IMR-90 (cell line): Measurements from ENCODE around the gene URI1. TPM values are rescaled to one million over a fixed set of nuclear protein-coding genes. Genes with fewer than 3 reads are reported as not detected.
A peak's percentile ranks its signal among the peaks of the same experiment; 100 is the strongest.

Source experiments
- ATAC-seq: fragments of 200-7000 bp; cut with Tn5 transposase; 2 replicates; pipeline ENCODE4 v1.9.1; 2020; ENCODE audit warnings: low read depth, mild to moderate bottlenecking, moderate library complexity
- BruUV-seq: library from RNA; stranded (reverse); fragments of 400-500 nt; replicated peaks from 2 replicates; lab custom pipeline; 2021; lab: Mats Ljungman, UMichigan
- CTCF ChIA-PET: fragments of 300-600 bp; formaldehyde crosslinking; extraction: SDS; loops from one replicate; lab custom pipeline; 2021; ENCODE audit warnings: antibody characterized with exemption; lab: Yijun Ruan, JAX
- POLR2A ChIA-PET: fragments of 300-600 bp; sonication (Branson Sonifier 250); formaldehyde crosslinking; loops from one replicate; lab custom pipeline; 2022; ENCODE audit warnings: antibody characterized with exemption; ENCODE audit not compliant: unreplicated experiment; lab: Charles Lee
- DNase-seq: peaks from one replicate; pipeline ENCODE4 v3.0.0; 2013
- H2AFZ ChIP-seq: replicated peaks from 2 replicates; pipeline ENCODE3; 2013; ENCODE audit warnings: low read length, mild to moderate bottlenecking; ENCODE audit not compliant: poor library complexity
- H2AK5ac ChIP-seq: 2 replicates; pipeline ENCODE4 v1.6.1; 2013; ENCODE audit warnings: low read depth, low read length, inconsistent platforms
- H2AK9ac ChIP-seq: replicated peaks from 2 replicates; pipeline ENCODE3; 2013; ENCODE audit warnings: mild to moderate bottlenecking, low read depth, low read length, moderate library complexity; ENCODE audit not compliant: poor library complexity
- H2BK120ac ChIP-seq: 2 replicates; pipeline ENCODE4 v1.6.1; 2013; ENCODE audit warnings: low read depth, low read length, inconsistent platforms
- H2BK15ac ChIP-seq: 3 replicates; pipeline ENCODE4 v1.6.1; 2013; ENCODE audit warnings: low read depth, low read length, inconsistent platforms
- H2BK20ac ChIP-seq: 2 replicates; pipeline ENCODE4 v1.6.1; 2013; ENCODE audit warnings: low read depth, mild to moderate bottlenecking, inconsistent platforms, low read length, moderate library complexity
- H2BK5ac ChIP-seq: 2 replicates; pipeline ENCODE4 v1.6.1; 2013; ENCODE audit warnings: mild to moderate bottlenecking, low read depth, low read length, inconsistent platforms; ENCODE audit not compliant: poor library complexity, severe bottlenecking
- H3K14ac ChIP-seq: replicated peaks from 2 replicates; pipeline ENCODE4 v1.6.1; 2013; ENCODE audit warnings: low read depth, low read length, inconsistent platforms
- H3K18ac ChIP-seq: 2 replicates; pipeline ENCODE4 v1.6.1; 2013; ENCODE audit warnings: low read depth, low read length, control low read depth
- H3K23ac ChIP-seq: 2 replicates; pipeline ENCODE4 v1.6.1; 2013; ENCODE audit warnings: low read depth, low read length, inconsistent platforms
- H3K27ac ChIP-seq: 2 replicates; pipeline ENCODE4 v1.5.1; 2013; ENCODE audit warnings: mild to moderate bottlenecking, control low read depth, low read length; ENCODE audit not compliant: insufficient read depth
- H3K27me3 ChIP-seq: 2 replicates; pipeline ENCODE4 v1.6.1; 2013; ENCODE audit warnings: low read length; ENCODE audit not compliant: control insufficient read depth, insufficient read depth
- H3K36me3 ChIP-seq: 2 replicates; pipeline ENCODE4 v1.6.1; 2013; ENCODE audit warnings: low read length, mixed read lengths; ENCODE audit not compliant: control insufficient read depth, insufficient read depth
- H3K4ac ChIP-seq: 2 replicates; pipeline ENCODE4 v1.6.1; 2013; ENCODE audit warnings: low read depth, low read length, inconsistent platforms
- H3K4me1 ChIP-seq: 2 replicates; pipeline ENCODE4 v1.6.1; 2013; ENCODE audit warnings: low read length, mixed read lengths; ENCODE audit not compliant: control insufficient read depth, insufficient read depth
- H3K4me2 ChIP-seq: 2 replicates; pipeline ENCODE4 v1.6.1; 2013; ENCODE audit warnings: low read depth, mild to moderate bottlenecking, control low read depth, low read length, moderate library complexity
- H3K4me3 ChIP-seq: 2 replicates; pipeline ENCODE4 v1.5.1; 2013; ENCODE audit warnings: low read depth, mild to moderate bottlenecking, control low read depth, low read length, moderate library complexity; ENCODE audit not compliant: insufficient read depth
- H3K56ac ChIP-seq: 2 replicates; pipeline ENCODE4 v1.6.1; 2013; ENCODE audit warnings: low read length, inconsistent platforms; ENCODE audit not compliant: insufficient read depth; ENCODE audit errors: extremely low read depth
- H3K79me1 ChIP-seq, 2 experiments: 2 replicates each; pipeline ENCODE4 v1.6.1; 2013; ENCODE audit warnings: low read length in 2 of 2, inconsistent platforms in 1 of 2, low read depth in 1 of 2
- H3K9ac ChIP-seq: 2 replicates; pipeline ENCODE4 v1.6.1; 2013; ENCODE audit warnings: low read depth, low read length, control low read depth
- H3K9me1 ChIP-seq: 2 replicates; pipeline ENCODE4 v1.6.1; 2013; ENCODE audit warnings: low read length, inconsistent platforms; ENCODE audit not compliant: insufficient read depth
- H3K9me3 ChIP-seq: 2 replicates; pipeline ENCODE4 v1.6.1; 2013; ENCODE audit warnings: low read length; ENCODE audit not compliant: control insufficient read depth, insufficient read depth
- H4K20me1 ChIP-seq: 2 replicates; pipeline ENCODE4 v1.6.1; 2013; ENCODE audit warnings: low read length, inconsistent platforms; ENCODE audit not compliant: insufficient read depth
- H4K5ac ChIP-seq: 2 replicates; pipeline ENCODE4 v1.6.1; 2013; ENCODE audit warnings: mild to moderate bottlenecking, low read depth, low read length, control low read depth
- H4K8ac ChIP-seq, 2 experiments: 2 replicates each; pipeline ENCODE4 v1.6.1; 2013; ENCODE audit warnings: low read depth in 2 of 2, low read length in 2 of 2, control low read depth in 1 of 2, inconsistent platforms in 1 of 2
- H4K91ac ChIP-seq: 2 replicates; pipeline ENCODE4 v1.6.1; 2013; ENCODE audit warnings: low read depth, low read length, inconsistent platforms; ENCODE audit not compliant: insufficient read depth
- CHD1 ChIP-seq: IDR thresholded peaks from 2 replicates; pipeline ENCODE4 v1.6.1; 2012; ENCODE audit warnings: low read depth, low read length, improper control_type of control experiment
- POLR2A ChIP-seq: IDR thresholded peaks from 2 replicates; pipeline ENCODE4 v1.6.1; 2012; ENCODE audit warnings: mild to moderate bottlenecking, low read depth, low read length
- WGBS, 2 experiments: methylation state at CpG; one replicate each; pipeline versions ENCODE4 v1.1.5 to v1.1.7; 2013; ENCODE audit warnings: missing lambda C conversion rate in 2 of 2; ENCODE audit not compliant: insufficient read length in 1 of 2; ENCODE audit errors: extremely low coverage in 2 of 2; 5-methylcytosine and 5-hydroxymethylcytosine counted together
- dilution Hi-C: fragments of 300-500 bp; cut with HindIII; formaldehyde crosslinking; loops from one replicate; pipeline ENCODE4 v1.14.3; 2018; ENCODE audit warnings: low sequenced_read_pairs; ENCODE audit not compliant: unreplicated experiment
- in situ Hi-C: fragments of 300-500 bp; cut with MboI; formaldehyde crosslinking; loops from 3 replicates; pipeline ENCODE4 v1.14.3; 2019; ENCODE audit warnings: low sequenced_read_pairs, inconsistent platforms, mixed read lengths
- intact Hi-C: fragments of 100-400 bp; cut with micrococcal nuclease; formaldehyde crosslinking; loops from 2 replicates; pipeline ENCODE4 v1.10.0; 2022
- polyA plus RNA-seq, 3 experiments: library from polyadenylated mRNA; depleted of rRNA; stranded (reverse); fragments of >200 nt; gene quantifications; 2 replicates each; pipeline ENCODE4 v1.2.3, GENCODE V29; 2012; ENCODE audit warnings: low replicate concordance in 1 of 3
- total RNA-seq: library from RNA; depleted of rRNA; stranded (reverse); fragments of >200 nt; gene quantifications from 2 replicates; pipeline ENCODE4 v1.2.3, GENCODE V29; 2012

Gene URI1
- total and polyA plus RNA-seq, 2 of the 4 experiments (the other 2 are of a cell fraction): 43.2 to 45.3 TPM

GRCh38 chr19:29978080-29978479 lies 36.0 kb downstream of the URI1 start:
- H3K4ac ChIP-seq: no peak overlapping the region
- ATAC-seq (no peak), DNase-seq (no peak)
- H3K23ac ChIP-seq: no peak overlapping the region
- H3K4me3 ChIP-seq: no peak overlapping the region
- no CpG with 5 or more reads among the region's 3 CpGs for WGBS, 2 experiments
- H4K20me1 ChIP-seq: peaks cover 11% of the 10 kb centered on the region; the same call in 1 of the 2 replicates
- H2BK20ac ChIP-seq: no peak overlapping the region
- H3K79me1 ChIP-seq: peaks cover 23 to 32% of the 10 kb centered on the region in 2 experiments
- no peak for TF ChIP-seq POLR2A
- TF ChIP-seq CHD1: no peak
- no peak overlapping the region for H4K91ac ChIP-seq
- no peak overlapping the region for H2AFZ ChIP-seq
- no peaks in the 10 kb centered on the region for H3K9me3 ChIP-seq
- ChIA-PET CTCF (interaction anchor here (0.7 kb wide), 1 partner anchor 51 kb away, joined by 3 read pairs; no protein-coding TSS in a partner anchor), POLR2A (no interaction called here)
- H2AK5ac ChIP-seq: no peak overlapping the region
- H3K9me1 ChIP-seq: peaks cover 6% of the 10 kb centered on the region; the same call in 1 of the 2 replicates
- H2BK15ac ChIP-seq: no peak overlapping the region
- H2BK5ac ChIP-seq: no peak overlapping the region
- no peak overlapping the region for H3K14ac ChIP-seq
- no peak overlapping the region for H2BK120ac ChIP-seq
- peaks cover 5% of the 10 kb centered on the region for H3K4me1 ChIP-seq
- H3K27ac ChIP-seq: no peak overlapping the region
- dilution Hi-C loops (no loop called here), intact Hi-C loops (no loop called here), in situ Hi-C loops (no loop called here)
- H2AK9ac ChIP-seq: no peak overlapping the region
- H3K56ac ChIP-seq: no peak overlapping the region
- peak overlapping the region; percentile 46; the same call in 1 of the 2 replicates for H3K9ac ChIP-seq
- no peak overlapping the region for H4K5ac ChIP-seq
- peak overlapping the region; percentile 91 for H3K4me2 ChIP-seq
- H3K36me3 ChIP-seq: no peaks in the 10 kb centered on the region
- H3K27me3 ChIP-seq: no peaks in the 10 kb centered on the region
- no peak overlapping the region; the same call in 1 of the 2 replicates for H3K18ac ChIP-seq
- no TSS peak for BruUV-seq
- no peak overlapping the region for H4K8ac ChIP-seq
